Measurements from ENCODE around the gene GLT8D1. TPM values are rescaled to one million over a fixed set of nuclear protein-coding genes. Genes with fewer than 3 reads are reported as not detected.

The GLT8D1 gene
- total and polyA plus RNA-seq, 2 experiments from 2014 or later: 30.0 to 40.8 TPM

DNA sequence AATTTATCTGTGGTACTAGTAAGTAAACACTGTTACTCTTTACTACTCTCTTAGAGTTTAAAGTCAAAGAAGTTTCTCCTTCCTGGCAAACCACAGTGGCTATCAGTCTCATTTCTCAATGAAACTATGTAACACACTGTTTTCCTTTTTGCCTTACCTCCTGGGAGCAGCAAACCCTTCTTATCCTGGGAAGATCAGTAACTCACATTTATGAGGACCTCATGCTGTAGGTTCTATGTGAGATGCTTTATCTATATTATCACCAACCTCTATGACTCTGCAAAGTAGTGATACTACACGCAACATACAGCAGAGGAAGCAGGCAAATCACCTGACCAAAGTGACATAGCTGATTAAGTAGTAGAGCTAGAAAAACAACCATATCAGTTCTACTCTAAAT, 55.2 kb downstream of the GLT8D1 start:
- H3K79me2 ChIP-seq (replicated peaks; ENCODE audit: insufficient read depth): no peaks in the 10 kb centered on the region
- TF ChIP-seq CTCF (conservative IDR thresholded peaks at IDR 0.05; ENCODE audit: low read depth in 2 of 2): no peak
- ATAC-seq: no peak
- peaks cover 54% of the 10 kb centered on the region for H3K36me3 Mint-ChIP-seq (ENCODE audit: low read depth)
- no peaks in the 10 kb centered on the region for H3K27me3 Mint-ChIP-seq (ENCODE audit: insufficient read depth, low read depth, poor library complexity)
- no peak overlapping the region for H3K4me2 ChIP-seq
- no peak overlapping the region for H3K27ac ChIP-seq (ENCODE audit: low read depth)
- no peaks in the 10 kb centered on the region for H3F3A ChIP-seq (replicated peaks; ENCODE audit: low read depth)
- H3K27ac Mint-ChIP-seq: no peak overlapping the region
- no peak for DNase-seq (ENCODE audit: low spot score)
- H2AFZ ChIP-seq: no peak overlapping the region
- no peaks in the 10 kb centered on the region for H3K4me1 Mint-ChIP-seq
- no peak overlapping the region for H3K4me3 Mint-ChIP-seq
- H3K9me3 Mint-ChIP-seq: no peaks in the 10 kb centered on the region
- no peaks in the 10 kb centered on the region for H3K27me3 ChIP-seq (ENCODE audit: insufficient read depth)
- H3K9me2 ChIP-seq (ENCODE audit: insufficient read depth): no peaks in the 10 kb centered on the region
- H3K4me3 ChIP-seq: no peak overlapping the region
- H3K36me3 ChIP-seq (ENCODE audit: insufficient read depth): peaks cover 18% of the 10 kb centered on the region
- no peaks in the 10 kb centered on the region for H4K20me1 ChIP-seq (replicated peaks; ENCODE audit: insufficient read depth)
- H3K4me1 ChIP-seq (ENCODE audit: insufficient read depth): no peaks in the 10 kb centered on the region

GRCh38 chr3:52649461-52650210, 56.0 kb downstream of the GLT8D1 start:
- Histone ChIP-seq H2AFZ (no peak overlapping the region), H3K79me2 (replicated peaks; ENCODE audit: insufficient read depth) (no peaks in the 10 kb centered on the region), H3K27ac (ENCODE audit: low read depth) (no peak overlapping the region), H3K4me3 (no peak overlapping the region), H3F3A (replicated peaks; ENCODE audit: low read depth) (no peaks in the 10 kb centered on the region), H3K4me1 (ENCODE audit: insufficient read depth) (no peaks in the 10 kb centered on the region), H4K20me1 (replicated peaks; ENCODE audit: insufficient read depth) (no peaks in the 10 kb centered on the region), H3K4me2 (no peak overlapping the region), H3K36me3 (ENCODE audit: insufficient read depth) (peaks cover 17% of the 10 kb centered on the region), H3K9me2 (ENCODE audit: insufficient read depth) (no peaks in the 10 kb centered on the region), H3K27me3 (ENCODE audit: insufficient read depth) (no peaks in the 10 kb centered on the region)
- Mint-ChIP-seq H3K36me3 (ENCODE audit: low read depth) (peaks cover 58% of the 10 kb centered on the region), H3K9me3 (no peaks in the 10 kb centered on the region), H3K4me1 (no peaks in the 10 kb centered on the region), H3K4me3 (no peak overlapping the region), H3K27me3 (ENCODE audit: insufficient read depth, low read depth, poor library complexity) (no peaks in the 10 kb centered on the region), H3K27ac (no peak overlapping the region)
- DNase-seq (ENCODE audit: low spot score) (no peak), ATAC-seq (no peak)
- no peak for TF ChIP-seq EZH2phosphoT487 (IDR thresholded peaks at IDR 0.05; ENCODE audit: unreplicated experiment)
- TF ChIP-seq POLR2AphosphoS5 (IDR thresholded peaks at IDR 0.05; ENCODE audit: low read depth): no peak

GRCh38 chr3:52645549-52645948, 60.0 kb downstream of the GLT8D1 start:
- Histone ChIP-seq H3K4me1 (ENCODE audit: insufficient read depth) (no peaks in the 10 kb centered on the region), H3F3A (replicated peaks; ENCODE audit: low read depth) (no peaks in the 10 kb centered on the region), H2AFZ (no peak overlapping the region), H3K4me2 (no peak overlapping the region), H4K20me1 (replicated peaks; ENCODE audit: insufficient read depth) (no peaks in the 10 kb centered on the region; the same call in 1 of the 2 replicates), H3K9me2 (ENCODE audit: insufficient read depth) (no peaks in the 10 kb centered on the region), H3K4me3 (no peak overlapping the region), H3K27me3 (ENCODE audit: insufficient read depth) (no peaks in the 10 kb centered on the region), H3K36me3 (ENCODE audit: insufficient read depth) (peaks cover 26% of the 10 kb centered on the region; the same call in 1 of the 2 replicates), H3K79me2 (replicated peaks; ENCODE audit: insufficient read depth) (no peaks in the 10 kb centered on the region), H3K27ac (ENCODE audit: low read depth) (no peak overlapping the region)
- Mint-ChIP-seq H3K27ac (no peak overlapping the region), H3K4me3 (no peak overlapping the region), H3K36me3 (ENCODE audit: low read depth) (peaks cover 60% of the 10 kb centered on the region), H3K27me3 (ENCODE audit: insufficient read depth, low read depth, poor library complexity) (peaks cover 2% of the 10 kb centered on the region), H3K9me3 (no peaks in the 10 kb centered on the region), H3K4me1 (no peaks in the 10 kb centered on the region)
- ATAC-seq (no peak), DNase-seq (ENCODE audit: low spot score) (no peak)
- TF ChIP-seq CTCF (conservative IDR thresholded peaks at IDR 0.05; ENCODE audit: low read depth in 2 of 2) (no peak), NANOG (IDR thresholded peaks at IDR 0.05; ENCODE audit: borderline replicate concordance) (no peak), EZH2phosphoT487 (IDR thresholded peaks at IDR 0.05; ENCODE audit: unreplicated experiment) (no peak)
- TF ChIP-seq, protein P1, sequence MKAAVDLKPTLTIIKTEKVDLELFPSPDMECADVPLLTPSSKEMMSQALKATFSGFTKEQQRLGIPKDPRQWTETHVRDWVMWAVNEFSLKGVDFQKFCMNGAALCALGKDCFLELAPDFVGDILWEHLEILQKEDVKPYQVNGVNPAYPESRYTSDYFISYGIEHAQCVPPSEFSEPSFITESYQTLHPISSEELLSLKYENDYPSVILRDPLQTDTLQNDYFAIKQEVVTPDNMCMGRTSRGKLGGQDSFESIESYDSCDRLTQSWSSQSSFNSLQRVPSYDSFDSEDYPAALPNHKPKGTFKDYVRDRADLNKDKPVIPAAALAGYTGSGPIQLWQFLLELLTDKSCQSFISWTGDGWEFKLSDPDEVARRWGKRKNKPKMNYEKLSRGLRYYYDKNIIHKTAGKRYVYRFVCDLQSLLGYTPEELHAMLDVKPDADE (IDR thresholded peaks at IDR 0.05): no peak

Measured in GM23338 (cell line).